ENCODE measurements around the gene SWT1. TPM values are rescaled to one million over a fixed set of nuclear protein-coding genes. Genes with fewer than 3 reads are reported as not detected.

Gene SWT1
- total RNA-seq, 4 donors from 2014 or later, result 8.9 to 12.6 (median 10.6) TPM

- no peak for TF ChIP-seq CTCF (IDR thresholded peaks at IDR 0.05; ENCODE audit: low read depth)
Measured at GRCh38 chr1:185258676-185259075, 101.7 kb downstream of the SWT1 start.

GRCh38 chr1:185260611-185261010, 103.6 kb downstream of the SWT1 start:
- TF ChIP-seq CTCF (IDR thresholded peaks at IDR 0.05; ENCODE audit: low read depth), result no peak

- TF ChIP-seq CTCF (IDR thresholded peaks at IDR 0.05; ENCODE audit: low read depth), result no peak
Measured at GRCh38 chr1:185262151-185262550, 105.2 kb downstream of the SWT1 start.

- TF ChIP-seq CTCF (IDR thresholded peaks at IDR 0.05; ENCODE audit: low read depth), result no peak
Measured at GRCh38 chr1:185263292-185263691, 106.3 kb downstream of the SWT1 start.

GRCh38 chr1:185263780-185264179, 106.8 kb downstream of the SWT1 start:
- no peak for TF ChIP-seq CTCF (IDR thresholded peaks at IDR 0.05; ENCODE audit: low read depth)

- no peak for TF ChIP-seq CTCF (IDR thresholded peaks at IDR 0.05; ENCODE audit: low read depth)
Measured at GRCh38 chr1:185265314-185265713, 108.3 kb downstream of the SWT1 start.

GRCh38 chr1:185267301-185267700, 110.3 kb downstream of the SWT1 start:
- TF ChIP-seq CTCF (IDR thresholded peaks at IDR 0.05; ENCODE audit: low read depth), result no peak

All from subcutaneous adipose tissue (tissue), 4 donors.